ENCODE results near the gene YY1.

GRCh38 chr14:100292776-100293461 lies 54.0 kb downstream of the YY1 start:
- TF ChIP-seq POLR2A (IDR thresholded peaks at IDR 0.05) (no peak), CTCF (IDR thresholded peaks at IDR 0.05) (no peak), POLR2AphosphoS5 (IDR thresholded peaks at IDR 0.05) (no peak)

Data from sigmoid colon (tissue), 4 donors.